NB4 (cell line): ENCODE results near the gene KCTD15.

ENCODE experiments used
- POLR2A ChIP-seq: IDR thresholded peaks from 2 replicates; pipeline ENCODE4 v1.6.1; 2011; ENCODE audit warnings: mild to moderate bottlenecking; ENCODE audit not compliant: insufficient read length; ENCODE audit errors: extremely low read depth
- TF ChIP-seq, protein P1 (sequence below): IDR thresholded peaks from one replicate; pipeline ENCODE4 v1.5.1; 2012; ENCODE audit warnings: low read depth, low read length

DNA sequence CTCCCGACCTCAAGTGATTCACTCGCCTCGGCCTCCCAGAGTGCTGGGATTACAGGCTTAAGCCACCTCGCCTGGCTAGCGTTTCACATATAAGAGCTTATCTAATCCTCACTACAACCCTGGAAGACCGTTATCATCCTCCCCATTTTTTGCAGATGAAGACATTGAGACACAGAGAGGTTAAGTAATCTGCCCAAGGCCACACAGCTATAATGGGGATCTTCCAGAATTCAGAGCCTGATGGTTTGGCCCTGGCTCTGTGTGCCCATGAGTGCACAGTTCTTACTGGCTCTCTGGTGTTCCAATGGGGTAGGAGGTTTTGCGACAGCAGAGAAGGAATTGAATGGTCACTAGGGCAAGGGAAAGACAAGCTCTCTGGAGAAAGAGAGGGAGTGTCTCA, 16.8 kb upstream of the KCTD15 start:
- TF ChIP-seq, protein P1, sequence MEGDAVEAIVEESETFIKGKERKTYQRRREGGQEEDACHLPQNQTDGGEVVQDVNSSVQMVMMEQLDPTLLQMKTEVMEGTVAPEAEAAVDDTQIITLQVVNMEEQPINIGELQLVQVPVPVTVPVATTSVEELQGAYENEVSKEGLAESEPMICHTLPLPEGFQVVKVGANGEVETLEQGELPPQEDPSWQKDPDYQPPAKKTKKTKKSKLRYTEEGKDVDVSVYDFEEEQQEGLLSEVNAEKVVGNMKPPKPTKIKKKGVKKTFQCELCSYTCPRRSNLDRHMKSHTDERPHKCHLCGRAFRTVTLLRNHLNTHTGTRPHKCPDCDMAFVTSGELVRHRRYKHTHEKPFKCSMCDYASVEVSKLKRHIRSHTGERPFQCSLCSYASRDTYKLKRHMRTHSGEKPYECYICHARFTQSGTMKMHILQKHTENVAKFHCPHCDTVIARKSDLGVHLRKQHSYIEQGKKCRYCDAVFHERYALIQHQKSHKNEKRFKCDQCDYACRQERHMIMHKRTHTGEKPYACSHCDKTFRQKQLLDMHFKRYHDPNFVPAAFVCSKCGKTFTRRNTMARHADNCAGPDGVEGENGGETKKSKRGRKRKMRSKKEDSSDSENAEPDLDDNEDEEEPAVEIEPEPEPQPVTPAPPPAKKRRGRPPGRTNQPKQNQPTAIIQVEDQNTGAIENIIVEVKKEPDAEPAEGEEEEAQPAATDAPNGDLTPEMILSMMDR = no peak
- TF ChIP-seq POLR2A = no peak
